NT2/D1 (cell line): ENCODE results near the gene HOXB8.

Experiments used
- SUZ12 ChIP-seq: IDR thresholded peaks from 2 replicates; pipeline ENCODE4 v1.6.1; 2011; ENCODE audit not compliant: insufficient read length, insufficient read depth; ENCODE audit errors: extremely low read depth
- YY1 ChIP-seq: IDR thresholded peaks from 2 replicates; pipeline ENCODE4 v1.6.1; 2011; ENCODE audit not compliant: insufficient read length, insufficient read depth
- ZNF274 ChIP-seq: IDR thresholded peaks from 2 replicates; pipeline ENCODE4 v1.6.1; 2011; ENCODE audit warnings: mild to moderate bottlenecking, low read depth, low read length

GRCh38 chr17:48624544-48625494 is 9.7 kb upstream of the HOXB8 start:
- TF ChIP-seq YY1 (no peak), ZNF274 (no peak), SUZ12 (peak; percentile 79)
